Mesothelial cell of epicardium (in vitro differentiated cells): ENCODE results near the gene PRPS1L1. TPM values are rescaled to one million over a fixed set of nuclear protein-coding genes. Genes with fewer than 3 reads are reported as not detected.

Source experiments
- DNase-seq, 2 experiments: peaks; one replicate each; pipeline ENCODE4 v3.0.0; 2021; ENCODE audit warnings: low spot score in 2 of 2; ENCODE audit not compliant: unreplicated experiment in 2 of 2
- H3K27ac Mint-ChIP-seq: 2 replicates; pipeline ENCODE4 v1.8.0; 2021; ENCODE audit warnings: mixed read lengths
- H3K27me3 Mint-ChIP-seq: 2 replicates; pipeline ENCODE4 v1.8.0; 2021; ENCODE audit warnings: low read depth, mixed read lengths
- H3K36me3 Mint-ChIP-seq: 2 replicates; pipeline ENCODE4 v1.8.0; 2021; ENCODE audit warnings: mixed read lengths
- H3K4me1 Mint-ChIP-seq: 2 replicates; pipeline ENCODE4 v1.8.0; 2021; ENCODE audit warnings: mixed read lengths
- H3K4me3 Mint-ChIP-seq: 2 replicates; pipeline ENCODE4 v1.8.0; 2021; ENCODE audit warnings: mild to moderate bottlenecking, moderate library complexity, mixed read lengths
- H3K9me3 Mint-ChIP-seq: 2 replicates; pipeline ENCODE4 v1.8.0; 2021; ENCODE audit warnings: mixed read lengths
- total RNA-seq: library from RNA; stranded (reverse); gene quantifications from 3 replicates; pipeline ENCODE4 v1.2.1, GENCODE V29; 2021
- TF ChIP-seq, protein P1 (sequence below): fragments of 200-600 bp; sonication (generic); IDR thresholded peaks from one replicate; pipeline ENCODE4 v1.5.0; 2021; ENCODE audit warnings: antibody characterized with exemption; ENCODE audit not compliant: unreplicated experiment

PRPS1L1 gene
- total RNA-seq, 1 donor from 2014 or later = not detected

GRCh38 chr7:17983221-17984062 is 44.2 kb downstream of the PRPS1L1 start:
- Mint-ChIP-seq H3K4me3 (no peak overlapping the region), H3K4me1 (peaks cover 6% of the 10 kb centered on the region), H3K27ac (no peak overlapping the region), H3K9me3 (peaks cover 10% of the 10 kb centered on the region), H3K36me3 (no peaks in the 10 kb centered on the region), H3K27me3 (no peaks in the 10 kb centered on the region)
- DNase-seq = no peak
- TF ChIP-seq, protein P1, sequence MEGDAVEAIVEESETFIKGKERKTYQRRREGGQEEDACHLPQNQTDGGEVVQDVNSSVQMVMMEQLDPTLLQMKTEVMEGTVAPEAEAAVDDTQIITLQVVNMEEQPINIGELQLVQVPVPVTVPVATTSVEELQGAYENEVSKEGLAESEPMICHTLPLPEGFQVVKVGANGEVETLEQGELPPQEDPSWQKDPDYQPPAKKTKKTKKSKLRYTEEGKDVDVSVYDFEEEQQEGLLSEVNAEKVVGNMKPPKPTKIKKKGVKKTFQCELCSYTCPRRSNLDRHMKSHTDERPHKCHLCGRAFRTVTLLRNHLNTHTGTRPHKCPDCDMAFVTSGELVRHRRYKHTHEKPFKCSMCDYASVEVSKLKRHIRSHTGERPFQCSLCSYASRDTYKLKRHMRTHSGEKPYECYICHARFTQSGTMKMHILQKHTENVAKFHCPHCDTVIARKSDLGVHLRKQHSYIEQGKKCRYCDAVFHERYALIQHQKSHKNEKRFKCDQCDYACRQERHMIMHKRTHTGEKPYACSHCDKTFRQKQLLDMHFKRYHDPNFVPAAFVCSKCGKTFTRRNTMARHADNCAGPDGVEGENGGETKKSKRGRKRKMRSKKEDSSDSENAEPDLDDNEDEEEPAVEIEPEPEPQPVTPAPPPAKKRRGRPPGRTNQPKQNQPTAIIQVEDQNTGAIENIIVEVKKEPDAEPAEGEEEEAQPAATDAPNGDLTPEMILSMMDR = no peak

DNA sequence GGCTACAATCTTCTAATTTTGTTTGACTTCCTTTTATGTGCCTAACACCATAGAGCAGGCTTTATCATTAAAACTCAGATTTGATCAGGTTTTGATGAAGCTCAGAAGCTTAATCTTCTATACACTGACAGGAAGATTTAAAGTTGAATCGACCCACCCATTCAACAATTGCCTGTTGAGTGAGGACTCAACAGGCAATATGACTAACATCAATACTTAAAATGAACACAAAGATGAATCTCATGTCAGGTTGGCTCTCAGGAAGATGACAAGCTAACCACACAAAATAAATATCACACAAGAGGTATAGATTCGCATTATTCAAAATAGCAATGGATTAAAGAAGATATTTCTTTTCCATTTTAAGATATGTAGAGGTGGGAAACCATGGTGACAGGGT is 50.7 kb downstream of the PRPS1L1 start:
- Mint-ChIP-seq H3K4me3 (no peak overlapping the region), H3K4me1 (no peaks in the 10 kb centered on the region), H3K27me3 (no peaks in the 10 kb centered on the region), H3K36me3 (no peaks in the 10 kb centered on the region), H3K9me3 (peaks cover 13% of the 10 kb centered on the region), H3K27ac (no peak overlapping the region)
- no peak for DNase-seq
- TF ChIP-seq, protein P1 = no peak

Other genes starting within 250 kb of the PRPS1L1 start
- 53.9 to 57.9 TPM (median 57.1 TPM) in 3 replicates for gene SNX13, start 87.4 kb downstream of the PRPS1L1 start, total RNA-seq